Measurements from ENCODE around the gene CD46.

The CD46 gene

DNA sequence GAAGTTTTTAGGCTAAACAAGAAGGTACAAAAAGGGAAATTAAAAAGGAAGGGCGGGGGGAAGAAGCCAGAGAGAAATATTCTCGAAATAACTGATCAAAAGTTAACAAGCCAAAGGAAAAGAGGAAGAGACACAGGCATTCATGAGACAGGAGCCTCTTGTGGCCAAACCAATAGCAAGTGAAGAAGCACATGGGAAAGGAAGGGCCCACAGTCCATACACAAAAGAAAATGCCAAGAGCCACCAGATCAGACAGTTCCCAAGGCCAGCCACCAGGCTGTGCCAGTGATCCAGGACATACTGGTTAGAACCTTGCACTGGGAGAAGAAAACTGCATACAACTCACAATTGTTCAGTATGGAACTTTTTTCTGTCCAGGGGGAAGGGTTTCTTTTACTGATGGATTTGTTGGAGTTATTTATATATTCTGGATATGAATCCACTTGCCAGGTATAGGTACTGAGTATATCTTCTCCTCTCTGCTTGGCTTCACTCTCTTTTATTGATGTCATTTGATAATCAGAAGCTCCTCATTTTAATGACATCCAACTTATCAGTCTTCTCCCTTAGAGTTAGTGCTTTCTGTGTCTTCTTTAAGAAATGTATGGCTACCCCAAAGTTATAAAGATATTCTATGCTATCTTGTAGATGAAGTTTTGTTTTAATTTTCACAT is 76.8 kb downstream of the CD46 start:
- peak; percentile 63 for DNase-seq (ENCODE audit: low spot score)

DNA sequence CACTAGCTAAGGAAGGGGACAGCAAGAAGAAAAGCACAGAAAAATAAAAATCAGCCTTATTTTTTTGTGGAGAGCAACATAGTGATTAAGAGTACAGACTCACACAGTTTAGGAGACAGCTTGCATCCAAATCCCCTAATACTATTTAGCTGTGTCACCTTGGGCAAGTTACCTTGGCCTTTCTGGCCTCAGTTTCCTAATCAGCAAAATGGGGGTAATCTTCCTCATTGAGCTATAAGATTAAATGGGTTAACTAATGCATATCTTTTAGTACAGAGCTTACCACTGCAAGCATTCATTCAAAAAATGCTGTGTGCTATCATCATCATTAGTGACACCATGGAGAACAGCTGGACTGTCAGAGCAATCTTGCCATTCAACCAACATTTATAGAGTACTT is 77.7 kb downstream of the CD46 start:
- no peak for DNase-seq (ENCODE audit: low spot score)

DNA sequence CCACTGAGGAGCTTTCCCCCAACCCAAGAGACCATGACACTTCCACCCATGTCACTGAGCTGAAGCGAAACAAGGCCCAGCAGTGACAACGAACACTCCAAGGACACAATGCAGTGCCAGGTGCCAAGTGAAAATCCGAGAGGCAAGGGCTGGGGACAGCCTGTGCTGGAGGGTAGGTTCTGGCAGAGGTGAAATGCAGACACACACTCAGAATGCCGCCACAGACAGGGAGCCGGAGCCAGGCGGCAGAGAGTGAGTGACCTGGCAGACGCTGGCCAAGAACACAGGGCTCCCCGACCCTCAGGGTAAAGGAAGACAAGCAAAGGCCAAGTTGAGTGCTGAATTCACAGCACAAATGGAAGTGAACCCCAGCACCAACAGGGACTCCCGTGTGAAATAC is 78.9 kb downstream of the CD46 start:
- DNase-seq (ENCODE audit: low spot score) = no peak

DNA sequence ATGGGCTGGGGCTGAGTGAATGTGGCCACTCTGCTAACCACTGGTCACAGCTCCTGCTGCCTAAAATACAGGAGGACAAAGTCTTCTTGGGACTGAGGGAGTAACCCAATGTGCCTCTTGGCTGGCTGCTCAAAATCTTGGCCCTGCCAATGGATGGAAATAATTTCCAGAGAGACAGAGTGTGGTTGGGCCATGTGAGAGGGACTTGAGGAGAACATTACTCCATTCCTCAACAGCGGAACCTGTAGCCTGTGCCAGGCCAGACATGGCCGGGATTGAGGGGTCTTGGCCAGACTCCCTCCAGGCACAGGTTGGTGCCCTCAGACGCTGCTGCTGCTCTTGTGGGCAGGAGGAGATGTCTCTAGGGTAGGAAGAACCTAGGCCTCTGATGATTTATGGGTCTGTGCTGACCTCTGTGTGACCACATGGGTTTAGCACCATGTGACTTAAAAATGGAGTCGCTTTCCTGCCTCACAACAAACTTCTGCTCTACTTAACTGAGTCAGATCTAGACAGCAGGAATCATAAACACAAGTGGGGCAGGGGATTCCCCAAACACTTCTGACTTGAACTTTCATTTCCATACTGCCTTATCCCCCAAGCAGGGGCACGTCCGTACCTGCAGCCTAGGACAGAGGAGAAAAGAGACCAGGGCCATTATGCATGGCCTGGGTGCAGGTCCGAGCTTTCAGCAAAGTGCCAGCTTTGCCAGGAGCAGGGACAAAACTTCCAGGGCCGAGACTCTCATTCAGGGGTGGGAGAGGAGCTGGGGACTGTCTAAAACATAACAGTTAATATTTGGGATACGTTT is 79.9 kb downstream of the CD46 start:
- peak; percentile 34 for DNase-seq (ENCODE audit: low spot score)

DNA sequence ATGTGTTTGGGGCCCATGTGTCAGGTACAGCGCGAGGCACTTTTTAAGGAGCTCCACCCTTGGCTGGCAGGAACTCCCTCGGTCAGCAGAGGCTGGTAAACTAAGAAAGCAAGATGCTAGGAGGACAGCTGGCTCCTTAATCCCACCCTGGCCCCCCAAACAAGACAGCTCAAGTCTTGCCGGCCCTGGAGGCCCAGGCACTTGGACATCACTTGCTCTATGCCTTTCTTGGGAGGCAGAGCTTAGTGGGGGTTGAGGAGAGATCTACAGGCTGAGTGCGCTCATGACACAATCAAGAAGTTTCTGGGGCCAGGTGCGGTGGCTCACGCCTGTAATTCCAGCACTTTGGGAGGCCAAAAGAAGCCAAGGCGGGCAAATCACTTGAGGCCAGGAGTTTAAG is 80.9 kb downstream of the CD46 start:
- no peak for DNase-seq (ENCODE audit: low spot score)

DNA sequence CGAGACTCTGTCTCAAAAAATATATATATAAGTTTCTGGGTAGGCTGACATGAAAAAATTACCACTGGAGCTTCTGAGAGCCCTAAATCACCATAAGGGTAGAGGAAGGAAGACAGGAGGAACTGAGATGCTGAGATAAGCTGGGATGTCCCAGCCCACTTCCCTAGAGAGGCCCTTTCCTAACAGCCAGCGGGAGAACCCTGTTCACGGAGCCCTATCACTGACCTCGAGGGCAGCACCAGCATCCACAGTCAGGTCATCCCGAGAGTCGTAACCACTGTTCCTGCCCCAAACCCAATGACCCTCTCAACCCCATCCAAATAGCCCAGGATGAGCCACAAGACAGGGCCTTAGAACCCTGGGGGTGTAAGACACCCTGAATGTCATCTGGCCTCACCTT is 81.5 kb downstream of the CD46 start:
- DNase-seq (ENCODE audit: low spot score) = no peak

DNA sequence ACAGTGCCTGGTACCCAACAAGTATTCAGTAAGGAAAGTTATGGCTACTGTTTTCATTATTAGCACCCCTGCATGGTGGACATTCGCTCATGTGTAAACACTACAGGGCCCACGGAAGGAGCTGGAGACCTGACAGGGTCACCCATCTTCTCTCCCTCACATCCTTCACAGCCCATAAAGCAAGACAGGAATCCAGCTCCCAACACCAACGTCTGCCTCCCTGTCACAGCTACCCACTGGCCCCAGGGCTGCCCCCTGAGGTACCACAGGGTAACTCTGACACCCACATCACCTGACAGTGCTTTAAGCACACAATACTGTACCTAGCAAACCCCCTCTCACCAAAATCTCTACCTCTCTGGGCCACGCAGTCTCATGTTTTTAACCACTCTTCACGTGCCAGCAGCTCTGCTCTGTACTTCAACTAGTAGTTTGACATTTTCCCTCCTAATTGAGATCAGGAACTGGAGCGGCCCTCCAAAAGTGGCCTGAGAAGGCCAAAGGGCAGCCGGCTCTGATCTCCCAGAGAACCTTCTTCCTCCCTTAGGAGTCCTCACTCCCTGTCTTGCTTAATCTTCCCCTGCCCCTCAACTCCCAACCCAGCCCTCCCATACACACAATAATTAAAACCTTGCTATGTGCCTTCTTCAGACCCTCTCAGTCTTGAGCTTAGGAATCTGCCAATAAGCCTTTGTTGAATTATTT is 82.3 kb downstream of the CD46 start:
- no peak for DNase-seq (ENCODE audit: low spot score)

DNA sequence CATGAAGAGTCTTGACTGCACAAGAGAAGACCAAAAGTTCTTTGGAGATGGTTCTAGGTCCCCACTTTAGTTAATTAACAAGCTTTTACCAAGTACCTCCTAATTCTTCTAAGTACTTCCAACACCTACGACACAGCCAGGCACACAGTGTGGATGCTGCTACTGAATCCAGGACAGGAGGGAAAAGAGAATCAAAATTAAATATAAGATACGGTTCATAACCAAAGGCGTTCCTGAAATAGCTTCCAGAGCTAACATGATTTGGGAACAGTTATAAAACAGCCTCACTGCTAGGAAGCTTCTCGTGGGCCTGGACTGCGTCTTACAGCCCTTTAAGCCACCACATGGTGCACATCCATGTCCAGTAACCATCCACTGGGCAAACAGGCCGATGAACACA is 84.1 kb downstream of the CD46 start:
- no peak for DNase-seq (ENCODE audit: low spot score)

DNA sequence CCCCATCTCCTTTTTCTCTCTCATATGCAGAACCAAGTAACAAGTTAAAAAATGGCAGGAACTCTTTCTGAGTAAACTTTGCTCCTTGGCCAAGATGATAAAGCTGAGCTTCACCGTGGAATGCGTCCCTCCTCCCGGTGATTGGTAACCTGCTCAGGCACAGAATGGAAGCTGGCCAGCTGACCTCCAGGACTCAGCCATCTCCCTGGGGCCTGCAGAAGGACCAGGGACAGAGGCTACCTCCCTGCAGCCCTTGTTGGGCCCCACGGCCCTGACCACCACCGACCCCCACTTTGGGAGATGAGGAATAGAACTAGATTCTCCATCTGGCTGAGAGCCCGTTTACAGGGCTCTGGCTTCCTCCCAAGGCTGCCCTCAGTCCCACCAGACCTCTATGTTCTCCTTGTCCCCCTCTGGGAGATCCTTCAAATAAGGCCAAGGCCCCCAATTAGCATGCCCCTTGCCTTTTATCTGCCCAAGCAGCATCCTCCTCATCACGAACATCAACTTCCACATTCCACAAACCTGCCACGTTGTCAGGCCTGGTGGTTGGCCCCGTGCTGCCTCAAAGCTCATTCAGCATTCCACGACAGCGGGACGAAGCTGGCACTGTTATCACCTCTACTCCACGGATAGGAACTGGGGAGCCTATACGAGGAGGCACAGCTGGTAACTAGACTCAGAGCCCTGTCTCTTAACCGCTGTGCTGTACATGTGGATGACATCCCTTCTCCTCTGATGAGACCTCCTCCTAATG is 84.9 kb downstream of the CD46 start:
- no peak for DNase-seq (ENCODE audit: low spot score)

DNA sequence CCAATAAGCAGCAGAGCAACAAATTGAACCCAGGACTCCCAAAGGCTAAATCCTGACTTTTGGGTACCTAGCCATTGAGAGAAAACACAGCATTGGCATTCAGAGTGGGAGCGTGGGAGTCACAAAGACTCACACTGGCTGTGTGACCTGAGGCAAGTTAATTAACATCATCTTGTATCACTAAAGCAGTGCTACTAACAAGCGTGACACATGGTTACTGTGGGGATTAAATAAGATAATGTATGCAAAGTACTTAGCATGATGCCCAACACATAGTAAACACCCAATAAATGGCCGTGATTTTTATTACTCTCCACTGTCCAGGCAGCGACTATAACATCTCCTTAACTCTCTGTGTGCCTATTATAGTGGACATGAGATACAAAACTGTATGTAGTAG is 85.8 kb downstream of the CD46 start:
- no peak for DNase-seq (ENCODE audit: low spot score)

DNA sequence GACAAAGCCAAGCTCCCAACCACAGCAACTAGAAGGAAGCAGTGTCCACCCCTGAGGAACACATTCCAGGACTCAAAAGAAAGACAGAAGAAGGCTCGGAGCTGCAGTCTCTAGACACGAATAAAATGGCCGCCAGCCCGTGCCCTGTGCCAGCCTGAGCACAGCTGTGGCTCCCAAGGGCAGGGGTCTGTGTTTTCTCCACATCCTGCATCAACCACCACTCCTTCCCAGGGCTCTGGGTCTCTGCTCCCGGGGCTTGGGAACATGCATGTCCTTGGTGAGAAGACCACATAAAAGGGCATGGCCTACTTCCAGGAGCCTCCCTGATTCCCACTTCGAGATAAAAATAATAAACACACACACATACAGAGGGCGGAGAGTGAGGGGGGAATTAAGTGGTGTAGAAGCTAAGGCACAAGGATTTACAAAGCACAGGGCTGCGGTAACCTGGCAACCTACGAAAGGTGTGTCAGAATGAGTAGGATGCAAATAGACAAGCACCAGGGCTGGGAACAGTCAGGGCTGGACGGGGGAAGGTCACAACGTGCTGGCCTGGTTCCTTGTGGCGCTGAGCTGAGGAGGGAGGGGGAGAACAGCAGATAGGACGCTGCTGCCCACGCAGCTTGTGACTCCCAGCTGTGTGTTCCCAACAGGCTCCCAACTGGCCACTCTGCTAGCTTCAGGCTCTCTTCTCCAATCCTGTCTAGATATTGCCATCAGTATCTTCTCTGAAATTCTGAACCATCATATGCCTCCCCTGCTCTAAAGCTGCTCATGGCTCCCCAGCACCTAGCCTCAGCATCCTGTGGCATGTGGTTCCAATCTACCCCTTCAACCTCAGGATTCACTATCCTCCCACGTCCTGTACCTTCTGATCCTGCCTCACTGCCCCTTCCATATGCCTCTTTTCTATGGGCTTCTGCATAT is 86.6 kb downstream of the CD46 start:
- no peak for DNase-seq (ENCODE audit: low spot score)

DNA sequence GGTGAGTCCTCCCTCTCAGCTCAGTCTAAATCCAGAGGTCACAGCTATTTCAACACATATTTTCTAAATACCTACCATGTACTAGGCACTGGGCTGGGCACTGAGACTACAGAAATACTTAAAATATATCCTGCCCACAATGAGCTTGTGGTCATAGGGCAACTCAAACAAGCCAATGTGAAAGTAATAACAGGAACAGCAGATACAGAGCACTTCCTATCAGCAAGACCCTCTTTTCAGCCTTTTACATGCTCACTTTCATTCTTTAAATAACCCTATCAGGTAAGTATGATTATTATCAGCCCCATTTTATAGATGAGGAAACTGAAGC is 87.2 kb downstream of the CD46 start:
- no peak for DNase-seq (ENCODE audit: low spot score)

DNA sequence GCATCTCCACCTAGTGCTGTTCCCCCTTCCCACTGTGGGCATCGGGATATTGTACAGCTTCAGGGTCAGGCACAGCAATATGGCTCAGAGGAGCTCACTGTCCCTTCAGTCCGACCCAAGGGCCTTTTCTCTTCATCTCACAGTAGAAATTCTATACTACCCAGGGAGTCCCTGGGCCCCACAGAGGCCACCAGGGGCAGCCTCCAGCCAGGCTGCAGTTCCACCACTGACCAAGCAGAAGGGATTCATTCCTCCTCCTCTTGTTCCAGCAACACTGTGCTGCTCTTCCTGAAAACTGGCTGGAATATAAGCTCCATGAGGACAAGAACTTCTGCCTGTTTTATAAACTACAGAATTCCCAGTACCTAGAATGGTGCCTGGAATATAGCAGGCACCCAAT is 88.5 kb downstream of the CD46 start:
- no peak for DNase-seq (ENCODE audit: low spot score)

DNA sequence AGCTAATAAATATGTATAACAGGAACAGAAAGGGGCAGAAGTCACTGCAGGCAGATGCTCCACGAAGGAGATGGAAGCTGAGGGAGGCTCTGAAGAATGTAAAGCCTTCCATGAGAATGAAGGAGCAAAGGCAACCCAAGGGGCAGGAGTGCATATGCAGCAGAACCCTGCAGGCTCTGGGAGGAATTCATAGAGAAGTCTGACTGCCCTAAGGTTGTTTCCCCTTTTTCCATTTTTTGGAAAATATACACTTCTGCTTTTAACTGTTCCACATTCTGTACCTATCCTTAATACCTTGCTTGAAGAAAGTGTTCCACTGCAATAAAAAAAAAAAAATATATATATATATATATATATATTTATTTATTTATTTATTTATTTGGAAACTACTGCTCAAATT is 89.4 kb downstream of the CD46 start:
- DNase-seq (ENCODE audit: low spot score) = no peak

DNA sequence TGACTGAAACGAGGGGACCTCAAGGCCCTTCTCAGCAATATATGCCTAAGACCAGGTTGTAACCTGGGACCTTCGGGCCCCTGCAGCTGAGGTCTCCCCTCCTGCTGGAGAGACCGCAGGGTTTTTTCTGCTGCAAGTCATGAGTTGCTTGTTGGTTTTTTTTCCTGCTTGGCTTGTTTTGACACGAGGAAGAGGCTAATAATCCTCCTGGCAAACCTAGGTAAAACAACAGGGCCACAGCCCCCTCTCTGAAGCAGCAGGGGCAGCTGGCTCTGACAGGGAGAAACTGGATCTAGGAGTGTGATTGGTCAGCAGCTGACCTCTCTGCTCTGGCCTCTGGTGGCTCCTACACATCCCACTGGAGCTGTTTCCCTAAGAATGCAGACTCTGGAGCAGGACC is 90.0 kb downstream of the CD46 start:
- DNase-seq (ENCODE audit: low spot score) = no peak

DNA sequence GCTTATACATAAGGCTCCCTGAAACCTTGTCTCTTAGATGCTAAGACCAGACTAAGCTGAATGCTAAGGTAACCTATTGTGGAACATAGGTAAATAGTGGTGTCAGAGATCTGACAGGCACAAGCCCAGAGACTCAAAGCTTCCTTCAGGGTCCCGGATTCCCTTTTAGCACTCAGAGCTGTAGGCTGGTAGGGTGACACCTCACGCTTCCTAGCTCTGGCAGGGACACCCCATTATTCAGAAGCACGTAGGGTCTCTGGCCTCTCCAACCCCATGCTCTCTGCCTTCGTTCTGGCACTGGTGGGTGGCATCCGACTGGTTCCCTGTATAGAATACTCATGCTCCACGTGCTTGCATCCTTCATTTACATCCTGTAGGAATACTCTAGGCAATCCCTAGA is 90.7 kb downstream of the CD46 start:
- DNase-seq (ENCODE audit: low spot score) = no peak

DNA sequence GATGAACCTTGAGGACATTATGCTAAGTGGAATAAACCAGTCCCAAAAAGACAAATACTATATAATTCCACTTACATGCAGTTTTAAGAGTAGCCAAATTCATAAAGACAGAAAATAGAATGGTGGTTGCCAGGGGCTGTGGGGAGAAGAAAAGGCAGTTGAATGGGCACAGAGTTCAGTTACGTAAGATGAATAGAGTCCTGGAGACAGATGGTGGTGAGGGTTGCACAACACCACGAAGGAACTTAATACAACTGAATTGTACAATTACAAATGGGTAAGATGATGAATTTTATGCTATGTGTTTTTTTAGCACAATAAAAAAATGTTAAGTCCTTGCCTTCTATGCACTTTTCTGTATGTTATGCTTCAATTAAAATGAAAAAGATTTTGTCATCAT is 92.5 kb downstream of the CD46 start:
- no peak for DNase-seq (ENCODE audit: low spot score)
